H9 (cell line): Measurements from ENCODE around the gene KL. TPM values are rescaled to one million over a fixed set of nuclear protein-coding genes. Genes with fewer than 3 reads are reported as not detected.

Experiments used
- DNase-seq: peaks from one replicate; pipeline ENCODE4 v3.0.0-alpha.2; 2017
- H2AFZ ChIP-seq: one replicate; pipeline ENCODE4 v1.6.1; 2013; ENCODE audit warnings: mild to moderate bottlenecking, low read length, control low read depth, moderate library complexity
- H2AK5ac ChIP-seq: 2 replicates; pipeline ENCODE4 v1.6.1; 2013; ENCODE audit warnings: low read length, control low read depth, mixed read lengths; ENCODE audit not compliant: insufficient read length
- H2BK120ac ChIP-seq: one replicate; pipeline ENCODE4 v1.6.1; 2013; ENCODE audit warnings: low read depth, mild to moderate bottlenecking, low read length, control low read depth, inconsistent platforms; ENCODE audit not compliant: poor library complexity, severe bottlenecking
- H2BK12ac ChIP-seq: 2 replicates; pipeline ENCODE4 v1.6.1; 2013; ENCODE audit warnings: low read length, control low read depth, mixed read lengths, low read depth; ENCODE audit not compliant: insufficient read length
- H2BK15ac ChIP-seq: 2 replicates; pipeline ENCODE4 v1.6.1; 2013; ENCODE audit warnings: low read depth, low read length, control low read depth
- H2BK20ac ChIP-seq: one replicate; pipeline ENCODE4 v1.6.1; 2013; ENCODE audit warnings: low read depth, mild to moderate bottlenecking, low read length, control low read depth, inconsistent platforms; ENCODE audit not compliant: poor library complexity, severe bottlenecking
- H2BK5ac ChIP-seq: 2 replicates; pipeline ENCODE4 v1.6.1; 2013; ENCODE audit warnings: low read length, control low read depth, mixed read lengths; ENCODE audit not compliant: insufficient read length
- H3K14ac ChIP-seq: 2 replicates; pipeline ENCODE4 v1.6.1; 2013; ENCODE audit warnings: low read length, control low read depth; ENCODE audit not compliant: insufficient read depth
- H3K18ac ChIP-seq: 2 replicates; pipeline ENCODE4 v1.6.1; 2013; ENCODE audit warnings: low read depth, mild to moderate bottlenecking, mixed read lengths, low read length, control low read depth; ENCODE audit not compliant: insufficient read length
- H3K23ac ChIP-seq: 2 replicates; pipeline ENCODE4 v1.6.1; 2013; ENCODE audit warnings: low read length, control low read depth, mixed read lengths, low read depth; ENCODE audit not compliant: insufficient read length
- H3K23me2 ChIP-seq: 2 replicates; pipeline ENCODE4 v1.6.1; 2013; ENCODE audit warnings: low read depth, mild to moderate bottlenecking, mixed read lengths, low read length, control low read depth; ENCODE audit not compliant: insufficient read length, poor library complexity, severe bottlenecking
- H3K27ac ChIP-seq: 2 replicates; pipeline ENCODE4 v1.5.1; 2013; ENCODE audit warnings: low read length, control low read depth, mixed read lengths, low read depth; ENCODE audit not compliant: insufficient read length
- H3K27me3 ChIP-seq: 2 replicates; pipeline ENCODE4 v1.6.1; 2013; ENCODE audit warnings: low read length, control low read depth, inconsistent platforms; ENCODE audit not compliant: insufficient read depth
- H3K4ac ChIP-seq: 2 replicates; pipeline ENCODE4 v1.6.1; 2013; ENCODE audit warnings: low read depth, mild to moderate bottlenecking, control low read depth, inconsistent platforms, low read length, moderate library complexity
- H3K4me1 ChIP-seq: 2 replicates; pipeline ENCODE4 v1.6.1; 2013; ENCODE audit warnings: low read length, control low read depth, inconsistent platforms; ENCODE audit not compliant: insufficient read depth
- H3K4me2 ChIP-seq: 2 replicates; pipeline ENCODE4 v1.6.1; 2013; ENCODE audit warnings: low read length, control low read depth, mixed read lengths; ENCODE audit not compliant: insufficient read length, insufficient read depth
- H3K56ac ChIP-seq: 2 replicates; pipeline ENCODE4 v1.6.1; 2013; ENCODE audit warnings: low read depth, mild to moderate bottlenecking, mixed read lengths, low read length, control low read depth; ENCODE audit not compliant: insufficient read length
- H3K79me1 ChIP-seq: 2 replicates; pipeline ENCODE4 v1.6.1; 2013; ENCODE audit warnings: low read depth, mild to moderate bottlenecking, moderate library complexity, low read length, control low read depth, inconsistent platforms; ENCODE audit not compliant: insufficient read depth, poor library complexity, severe bottlenecking
- H3K79me2 ChIP-seq: 2 replicates; pipeline ENCODE4 v1.6.1; 2013; ENCODE audit warnings: low read length, control low read depth, inconsistent platforms; ENCODE audit not compliant: insufficient read depth
- H3K9ac ChIP-seq: 2 replicates; pipeline ENCODE4 v1.6.1; 2013; ENCODE audit warnings: low read length, control low read depth, mixed read lengths; ENCODE audit not compliant: insufficient read length; ENCODE audit errors: extremely low read depth
- H3K9me3 ChIP-seq: one replicate; pipeline ENCODE4 v1.6.1; 2013; ENCODE audit warnings: low read depth, low read length, inconsistent platforms; ENCODE audit not compliant: control insufficient read depth
- H3T11ph ChIP-seq: one replicate; pipeline ENCODE4 v1.6.1; 2013; ENCODE audit warnings: mild to moderate bottlenecking, low read length, control low read depth, inconsistent platforms
- H4K20me1 ChIP-seq: one replicate; pipeline ENCODE4 v1.6.1; 2013; ENCODE audit not compliant: control insufficient read depth, insufficient read length, insufficient read depth
- H4K5ac ChIP-seq: 2 replicates; pipeline ENCODE4 v1.6.1; 2013; ENCODE audit warnings: low read depth, mild to moderate bottlenecking, mixed read lengths, low read length, control low read depth; ENCODE audit not compliant: insufficient read length
- H4K8ac ChIP-seq: replicated peaks from 2 replicates; pipeline ENCODE4 v1.6.1; 2013; ENCODE audit warnings: low read length, control low read depth, mixed read lengths, low read depth; ENCODE audit not compliant: insufficient read length
- H4K91ac ChIP-seq: 2 replicates; pipeline ENCODE4 v1.6.1; 2013; ENCODE audit warnings: low read depth, mild to moderate bottlenecking, moderate library complexity, mixed read lengths, low read length, control low read depth; ENCODE audit not compliant: insufficient read length
- H3K27ac Mint-ChIP-seq, 3 experiments: 2 replicates in 2 of 3; 3 replicates in 1 of 3; pipeline ENCODE4 v1.8.0; 2020 to 2021; ENCODE audit warnings: mixed read lengths in 3 of 3, mild to moderate bottlenecking in 1 of 3, moderate library complexity in 1 of 3
- H3K27me3 Mint-ChIP-seq: 2 replicates; pipeline ENCODE4 v1.8.0; 2021; ENCODE audit warnings: low read depth, mild to moderate bottlenecking, moderate library complexity, mixed read lengths
- H3K36me3 Mint-ChIP-seq, 3 experiments: 2 replicates in 2 of 3; 3 replicates in 1 of 3; pipeline ENCODE4 v1.8.0; 2020 to 2021; ENCODE audit warnings: low read depth in 3 of 3, mixed read lengths in 3 of 3; ENCODE audit not compliant: insufficient read depth in 1 of 3
- H3K4me1 Mint-ChIP-seq, 2 experiments: 2 replicates each; pipeline ENCODE4 v1.8.0; 2020; ENCODE audit warnings: mixed read lengths in 2 of 2
- H3K4me3 Mint-ChIP-seq, 2 experiments: 2 replicates in 1 of 2; 3 replicates in 1 of 2; pipeline ENCODE4 v1.8.0; 2020 to 2021; ENCODE audit warnings: mild to moderate bottlenecking in 2 of 2, mixed read lengths in 2 of 2, moderate library complexity in 1 of 2
- H3K9me3 Mint-ChIP-seq, 2 experiments: 2 replicates in 1 of 2; 3 replicates in 1 of 2; pipeline ENCODE4 v1.8.0; 2020; ENCODE audit warnings: mild to moderate bottlenecking in 2 of 2, mixed read lengths in 2 of 2, moderate library complexity in 1 of 2
- CTCF ChIP-seq: fragments of 200-600 bp; sonication (generic); conservative IDR thresholded peaks from 3 replicates; pipeline ENCODE4 v1.8.0; 2021; ENCODE audit warnings: antibody characterized with exemption, mild to moderate bottlenecking
- WGBS: extraction: QIAGEN DNeasy Blood & Tissue Kit; methylation state at CpG from one replicate; pipeline ENCODE4 v1.1.7; 2013; ENCODE audit warnings: missing lambda C conversion rate, low lambda C conversion rate, mixed read lengths; ENCODE audit not compliant: insufficient read length; ENCODE audit errors: extremely low coverage; 5-methylcytosine and 5-hydroxymethylcytosine counted together
- total RNA-seq: library from RNA; stranded (reverse); gene quantifications from 2 replicates; pipeline ENCODE4 v1.2.1, GENCODE V29; 2021

The KL gene
- total RNA-seq, 1 experiment from 2014 or later = not detected

DNA sequence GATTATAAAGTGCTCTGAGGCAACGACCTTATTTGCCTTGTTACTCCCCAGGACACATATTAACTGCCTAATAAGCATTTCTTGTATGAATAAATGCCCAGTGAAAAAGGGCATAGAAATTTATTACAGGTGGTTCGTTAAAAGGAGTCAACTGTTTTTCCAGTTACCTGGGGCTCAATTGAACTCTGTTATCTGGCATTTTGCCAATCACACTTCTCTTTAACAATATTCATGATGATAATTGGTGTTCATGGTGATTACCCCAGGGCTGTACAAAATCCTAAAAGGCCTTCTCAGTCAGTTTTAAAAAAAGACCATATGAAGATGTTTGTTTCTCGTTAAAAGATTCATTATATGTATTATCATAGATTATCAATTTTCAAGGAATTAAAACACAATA is 57.1 kb downstream of the KL start:
- Histone ChIP-seq H2BK12ac (no peak overlapping the region), H3K14ac (no peak overlapping the region), H3K56ac (no peak overlapping the region), H2BK15ac (no peak overlapping the region), H3K79me2 (no peaks in the 10 kb centered on the region), H3K4me2 (no peak overlapping the region), H3K27me3 (no peaks in the 10 kb centered on the region), H2AK5ac (no peak overlapping the region), H3T11ph (no peak overlapping the region), H3K4me1 (no peaks in the 10 kb centered on the region; the same call in 1 of the 2 replicates), H3K27ac (no peak overlapping the region), H3K9ac (no peak overlapping the region), H3K9me3 (no peaks in the 10 kb centered on the region), H3K18ac (no peak overlapping the region), H4K8ac (no peak overlapping the region), H3K4ac (no peak overlapping the region), H3K79me1 (no peaks in the 10 kb centered on the region), H2BK5ac (no peak overlapping the region), H4K20me1 (no peaks in the 10 kb centered on the region), H2BK120ac (no peak overlapping the region), H3K23ac (no peak overlapping the region), H2AFZ (no peak overlapping the region), H2BK20ac (no peak overlapping the region), H3K23me2 (no peaks in the 10 kb centered on the region), H4K5ac (no peak overlapping the region), H4K91ac (no peak overlapping the region)
- peaks cover 22 to 24% of the 10 kb centered on the region in 2 experiments for H3K4me1 Mint-ChIP-seq
- TF ChIP-seq CTCF = no peak
- H3K36me3 Mint-ChIP-seq = no peaks in the 10 kb centered on the region; a peak in 1 of 7 replicates
- H3K4me3 Mint-ChIP-seq = no peak overlapping the region
- no CpG with 5 or more reads among the region's 3 CpGs for WGBS
- no peaks in the 10 kb centered on the region for H3K27me3 Mint-ChIP-seq
- no peak for DNase-seq
- H3K9me3 Mint-ChIP-seq = no peaks in the 10 kb centered on the region; a peak in 1 of 5 replicates
- no peak overlapping the region for H3K27ac Mint-ChIP-seq
